Amniotic stem cell (primary cell): ENCODE data around the gene SHANK1.
"Not testable (repeated sequence)": the region's sequence is repeated elsewhere in the genome, so short reads cannot be mapped to it uniquely, and the experiment has no call there.

Experiments used
- DNase-seq: peaks from one replicate; lab custom pipeline; 2025; lab: John Stamatoyannopoulos, UW

Gene SHANK1

GRCh38 chr19:50633973-50634372 lies 85.6 kb downstream of the SHANK1 start:
- no peak for DNase-seq

DNA sequence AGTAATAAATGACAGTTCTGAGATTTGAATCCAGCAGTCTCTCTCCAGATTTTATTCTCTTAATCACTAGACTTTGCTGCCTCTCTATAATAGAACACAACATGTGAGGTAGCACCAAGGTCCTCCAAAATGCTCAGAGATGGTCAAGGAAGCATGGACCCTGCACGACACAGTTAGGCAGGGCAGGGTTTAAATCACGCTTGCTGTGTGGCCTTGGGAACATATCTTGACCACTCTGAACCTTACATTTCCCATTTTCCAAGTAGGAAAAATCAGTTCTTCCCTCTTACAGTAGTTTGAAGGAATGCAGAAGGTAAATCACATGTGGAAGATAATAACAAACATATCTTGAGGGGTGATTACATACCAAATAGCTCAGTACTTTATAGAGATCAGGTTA lies 86.2 kb downstream of the SHANK1 start:
- no peak for DNase-seq

DNA sequence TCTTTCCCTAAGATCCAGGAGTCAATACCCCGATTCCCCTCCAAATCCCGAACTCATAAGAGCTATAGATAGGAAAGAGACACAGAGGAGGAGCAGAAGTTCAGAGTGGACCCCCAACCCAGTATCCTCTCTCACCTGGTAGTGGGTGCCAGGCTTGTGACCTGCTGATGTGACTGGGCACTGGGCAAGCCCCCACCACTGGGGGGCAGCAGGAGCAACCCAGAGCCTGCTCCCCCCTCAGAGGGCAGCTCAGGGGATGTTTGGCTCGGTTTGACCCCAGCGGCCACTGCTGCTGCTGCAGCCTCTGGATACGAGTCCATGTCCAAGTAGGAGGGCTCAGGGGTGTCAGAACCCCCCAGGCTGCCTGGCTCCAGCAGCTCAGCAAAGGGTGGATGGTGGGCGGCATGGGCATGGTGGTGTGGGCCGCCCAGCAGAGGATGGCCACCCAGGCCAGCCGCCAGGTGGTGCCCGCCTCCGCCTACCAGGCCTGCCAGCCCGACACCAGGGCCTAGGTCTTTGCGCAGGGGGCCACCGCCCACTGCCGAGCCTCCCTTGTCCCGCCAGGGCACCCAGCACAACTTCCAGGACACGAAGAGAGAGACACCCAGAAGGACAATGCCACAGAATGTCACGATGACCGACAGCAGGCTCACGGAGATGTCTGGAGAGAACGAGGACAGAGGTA lies 87.3 kb downstream of the SHANK1 start:
- no peak for DNase-seq

- DNase-seq: no peak
Observed at GRCh38 chr19:50629801-50630200, 89.8 kb downstream of the SHANK1 start.

GRCh38 chr19:50629194-50629593 lies 90.4 kb downstream of the SHANK1 start:
- no peak for DNase-seq

GRCh38 chr19:50628551-50628950 lies 91.1 kb downstream of the SHANK1 start:
- DNase-seq: no peak

DNA sequence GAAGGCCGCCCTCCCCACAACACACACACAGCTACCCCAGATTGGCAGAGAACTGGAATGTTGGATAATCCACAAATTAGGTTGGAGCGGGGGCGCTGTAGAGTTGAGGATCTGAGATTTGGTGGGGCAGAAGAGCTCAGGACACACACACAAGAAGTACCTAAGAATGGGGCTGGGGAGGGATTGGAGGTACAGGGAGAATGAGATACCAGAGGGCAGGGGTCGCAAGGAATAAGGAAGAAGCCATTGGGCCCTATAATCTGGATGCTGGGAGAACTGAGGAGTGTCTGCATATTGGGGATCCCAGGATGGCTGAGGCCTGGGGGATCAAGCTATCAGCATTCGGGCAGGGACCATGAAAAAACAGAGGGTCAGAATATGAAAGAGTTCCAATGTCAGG lies 91.5 kb downstream of the SHANK1 start:
- no peak for DNase-seq

DNA sequence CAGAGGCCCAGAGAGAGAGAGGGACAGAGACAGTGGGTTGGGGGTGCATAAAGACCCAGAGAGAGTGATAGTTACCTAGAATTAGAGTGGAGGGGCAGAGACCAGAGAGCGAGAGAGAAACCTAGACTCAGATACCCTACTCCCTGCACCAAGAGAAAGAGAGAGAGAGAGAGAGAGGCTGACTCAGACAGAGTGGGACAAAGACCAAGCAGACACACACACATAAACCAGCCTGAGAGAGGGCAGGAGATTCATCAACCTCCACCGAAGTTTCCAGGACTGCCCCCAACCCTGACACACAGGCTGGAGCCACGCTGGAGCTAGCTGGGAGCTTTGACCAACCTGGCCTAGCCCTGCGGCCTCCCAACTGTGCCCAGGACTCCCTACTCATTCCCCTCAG lies 92.8 kb downstream of the SHANK1 start:
- no peak for DNase-seq

- no peak for DNase-seq
Observed at GRCh38 chr19:50626011-50626410, 93.6 kb downstream of the SHANK1 start.

DNA sequence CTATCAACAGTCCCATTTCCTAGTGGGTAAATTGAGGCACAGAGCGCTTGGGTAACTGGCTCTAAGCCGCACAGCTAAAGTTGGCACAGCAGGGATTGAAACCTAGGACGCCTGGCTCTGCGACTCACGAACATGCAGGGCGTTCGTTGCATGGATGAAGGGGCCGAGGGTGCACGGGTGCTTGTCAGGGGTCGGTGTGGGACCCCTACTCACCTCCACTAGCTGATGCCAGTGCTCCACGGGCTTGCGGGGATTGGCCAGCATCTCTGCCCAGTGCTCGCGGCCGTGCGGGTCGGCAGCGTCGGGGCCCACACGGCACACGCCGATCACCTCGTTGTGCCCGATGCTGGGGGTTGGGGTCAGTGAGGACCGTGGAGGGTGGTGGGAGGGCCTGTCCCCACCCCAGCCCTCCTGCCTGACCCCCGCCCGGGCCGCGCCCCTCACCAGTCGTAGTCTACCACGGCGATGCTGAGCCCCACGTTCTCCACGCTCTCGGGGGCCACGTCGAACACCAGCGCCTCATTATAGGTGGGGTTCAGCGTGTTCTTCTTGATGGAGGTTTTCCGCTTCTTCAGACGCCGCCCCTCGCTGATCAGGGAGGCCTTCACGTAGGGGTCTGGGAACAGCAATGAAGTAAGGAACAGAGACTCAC lies 94.5 kb downstream of the SHANK1 start:
- DNase-seq: no peak

DNA sequence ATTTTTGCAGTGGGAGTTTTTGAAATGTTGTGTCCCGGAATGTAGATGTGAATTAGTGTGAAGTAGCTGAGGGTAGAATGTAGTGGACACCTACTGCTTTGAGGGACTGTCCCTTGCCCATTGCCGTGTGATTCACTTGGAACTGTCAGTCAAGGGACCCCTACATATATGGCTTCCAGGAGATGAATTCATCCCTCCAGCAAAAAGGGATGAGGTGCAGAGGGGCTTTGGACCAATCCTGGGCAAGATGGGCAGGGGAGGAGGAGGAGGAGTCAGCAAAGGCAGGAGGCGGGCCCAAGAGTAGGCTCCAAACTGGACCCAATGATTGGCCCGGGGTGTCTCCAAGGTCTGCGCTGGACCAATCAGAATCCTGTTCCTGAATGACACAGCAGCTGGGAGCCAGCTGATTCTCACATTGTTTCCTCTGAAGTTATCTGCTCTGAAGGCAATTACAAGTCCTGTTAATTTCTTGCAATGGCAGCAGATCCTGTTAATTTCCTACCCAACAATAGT lies 99.2 kb downstream of the SHANK1 start:
- DNase-seq: not testable (repeated sequence)

GRCh38 chr19:50619184-50619583 lies 100.4 kb downstream of the SHANK1 start:
- DNase-seq: not testable (repeated sequence)

DNA sequence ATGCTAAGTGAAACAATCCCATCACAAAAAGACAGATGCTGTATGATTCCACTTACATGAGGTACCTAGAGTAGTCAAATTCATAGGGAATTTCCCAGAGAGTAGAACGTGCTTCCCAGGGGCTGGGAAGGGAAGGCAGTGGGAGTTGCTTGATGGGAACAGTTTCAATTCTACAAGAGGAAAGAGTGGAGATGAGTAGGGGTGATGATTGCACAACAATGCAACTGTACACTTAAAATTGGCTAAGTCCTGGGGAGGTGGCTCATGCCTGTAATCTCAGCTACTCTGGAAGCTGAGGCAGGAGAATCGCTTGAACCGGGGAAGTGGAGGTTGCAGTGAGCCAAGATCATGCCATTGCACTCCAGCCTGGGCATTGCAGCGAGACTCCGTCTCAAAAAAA lies 101.2 kb downstream of the SHANK1 start:
- DNase-seq: not testable (repeated sequence)

GRCh38 chr19:50612504-50613404 lies 106.8 kb downstream of the SHANK1 start:
- DNase-seq: not testable (repeated sequence)
